ENCODE results near the gene NFE2.
"Not testable (repeated sequence)": the region's sequence is repeated elsewhere in the genome, so short reads cannot be mapped to it uniquely, and the experiment has no call there.

The NFE2 gene

DNA sequence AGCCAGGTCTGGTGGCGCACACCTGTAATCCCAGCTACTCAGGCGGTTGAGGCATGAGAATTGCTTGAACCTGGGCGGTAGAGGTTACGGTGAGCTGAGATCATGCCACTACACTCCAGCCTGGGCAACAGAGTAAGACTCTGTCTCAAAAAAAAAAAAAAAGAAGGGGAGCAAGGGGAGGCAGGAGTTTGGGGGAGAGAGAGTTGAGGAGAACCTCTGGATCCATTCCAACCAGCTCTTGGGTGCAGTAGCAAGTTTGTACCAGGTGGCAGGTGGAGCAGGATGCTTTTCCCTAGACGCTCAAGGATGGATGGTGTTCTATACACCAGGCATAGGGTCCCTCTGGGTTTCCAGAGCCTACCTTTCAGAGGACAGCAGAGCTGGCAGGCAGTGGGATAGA is 1.9 kb downstream of the NFE2 start:
- peak; percentile 67 to 77 for DNase-seq
- no peak for TF ChIP-seq GATA1 (IDR thresholded peaks at IDR 0.05; ENCODE audit: low read depth, low read length)
- peak; percentile 67 for TF ChIP-seq POLR2A (IDR thresholded peaks at IDR 0.05; ENCODE audit: low read length)

DNA sequence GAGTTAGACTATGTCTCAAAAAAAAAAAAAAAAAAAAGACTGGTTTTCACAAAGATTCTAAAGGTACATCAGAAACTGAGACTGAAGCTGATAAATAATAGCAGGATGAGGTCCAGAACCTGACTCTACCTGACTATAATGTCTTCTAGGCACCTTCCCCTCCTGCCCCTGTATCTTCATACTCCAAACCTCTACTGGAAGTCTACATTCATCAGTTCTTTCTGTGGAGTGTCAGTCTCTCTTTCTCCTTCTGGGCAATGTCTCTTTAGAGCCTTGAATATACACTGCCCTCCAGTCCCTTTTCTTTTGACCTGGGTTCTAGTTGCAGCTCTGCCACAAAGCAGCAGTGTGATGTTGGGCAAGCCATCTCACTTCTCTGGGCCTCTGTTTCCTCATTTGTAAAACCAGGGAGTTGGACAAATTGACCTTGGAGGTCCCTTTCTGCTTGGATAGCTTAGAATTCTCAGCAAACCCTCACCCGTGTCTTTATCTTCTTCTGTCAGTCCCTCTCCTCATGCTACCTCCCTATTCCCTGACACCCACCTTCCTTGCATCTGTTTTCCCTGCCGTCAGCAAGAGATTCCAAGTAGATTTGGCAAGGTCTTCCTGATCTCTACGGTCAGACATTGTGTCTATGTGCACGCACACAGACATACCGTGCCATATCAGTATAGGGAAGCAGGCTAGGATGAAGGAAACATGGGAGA is 4.3 kb downstream of the NFE2 start:
- peak; percentile 57 to 74 for DNase-seq
- TF ChIP-seq POLR2A (IDR thresholded peaks at IDR 0.05; ENCODE audit: low read length) (no peak), GATA1 (IDR thresholded peaks at IDR 0.05; ENCODE audit: low read depth, low read length) (no peak)

DNA sequence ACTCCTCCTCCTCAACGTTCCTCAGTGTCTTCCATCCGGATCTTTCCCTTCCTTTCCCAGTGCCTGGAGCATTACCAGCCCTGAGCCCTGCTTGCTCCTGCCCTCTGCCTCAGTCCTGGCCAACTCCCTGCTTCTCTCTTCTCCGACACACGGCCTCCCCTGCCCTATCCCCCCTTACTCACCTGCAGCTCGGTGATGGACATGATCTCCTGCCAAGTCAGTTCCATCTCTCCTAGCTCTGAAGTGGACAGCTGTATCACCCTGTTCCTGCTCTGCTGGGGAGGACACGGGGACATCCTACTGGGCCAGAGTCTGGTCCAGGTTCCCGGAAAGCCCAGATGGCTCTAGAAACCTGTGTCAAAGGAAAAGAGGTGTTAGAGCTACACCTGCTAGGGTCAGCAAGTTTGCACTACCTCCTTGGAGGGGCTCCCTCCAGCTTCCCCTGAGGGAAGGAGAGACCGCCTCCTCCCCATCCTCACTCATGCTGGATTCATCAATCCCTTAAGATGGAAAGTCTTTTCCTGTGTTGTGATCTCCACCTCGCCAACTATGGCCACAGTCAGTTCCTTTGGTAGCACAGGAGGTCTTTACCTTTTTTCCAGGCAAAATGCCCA is 5.8 kb downstream of the NFE2 start:
- no peak for DNase-seq
- TF ChIP-seq GATA1 (IDR thresholded peaks at IDR 0.05; ENCODE audit: low read depth, low read length) (no peak), POLR2A (IDR thresholded peaks at IDR 0.05; ENCODE audit: low read length) (no peak)

DNA sequence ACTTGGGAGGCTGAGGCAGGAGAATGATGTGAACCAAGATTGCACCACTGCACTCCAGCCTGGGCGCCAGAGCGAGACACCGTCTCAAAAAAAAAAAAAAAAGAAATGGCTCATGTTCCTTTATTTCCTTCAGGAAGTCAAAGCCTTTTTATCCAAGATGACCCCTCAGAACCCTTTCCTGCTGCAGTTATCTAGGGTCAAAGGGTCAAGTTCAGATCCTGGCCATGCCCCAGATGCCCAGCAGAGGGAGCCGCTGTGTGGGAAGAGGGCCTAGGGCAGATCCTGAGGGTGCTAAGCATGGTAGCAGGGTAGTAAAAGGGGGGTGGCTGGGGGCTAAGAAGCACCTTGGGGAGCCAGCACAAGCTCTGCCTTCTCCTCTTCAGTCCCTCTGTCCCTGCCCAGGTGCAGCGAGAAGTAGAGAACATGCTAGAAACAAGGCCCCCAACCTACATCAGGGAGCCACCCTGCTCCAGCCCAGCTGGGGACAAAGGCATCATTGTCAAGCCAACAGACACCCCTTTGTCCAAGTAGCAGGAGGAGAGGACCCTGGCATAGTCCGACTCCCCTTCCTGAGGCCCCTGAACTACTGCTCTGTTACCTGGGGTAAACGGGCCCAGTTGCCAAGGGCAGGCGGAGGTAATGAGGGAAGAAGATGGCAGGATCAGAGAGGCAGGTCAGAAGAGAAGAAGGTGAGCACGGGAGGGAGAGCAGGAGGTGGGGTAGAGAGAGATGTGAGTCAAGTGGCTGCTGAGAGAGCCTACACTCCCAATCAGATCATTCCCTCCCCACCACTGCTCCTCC is 6.5 kb downstream of the NFE2 start:
- peak; percentile 86 to 91 for DNase-seq
- TF ChIP-seq GATA1 (IDR thresholded peaks at IDR 0.05; ENCODE audit: low read depth, low read length) (no peak), POLR2A (IDR thresholded peaks at IDR 0.05; ENCODE audit: low read length) (peak; percentile 56)

DNA sequence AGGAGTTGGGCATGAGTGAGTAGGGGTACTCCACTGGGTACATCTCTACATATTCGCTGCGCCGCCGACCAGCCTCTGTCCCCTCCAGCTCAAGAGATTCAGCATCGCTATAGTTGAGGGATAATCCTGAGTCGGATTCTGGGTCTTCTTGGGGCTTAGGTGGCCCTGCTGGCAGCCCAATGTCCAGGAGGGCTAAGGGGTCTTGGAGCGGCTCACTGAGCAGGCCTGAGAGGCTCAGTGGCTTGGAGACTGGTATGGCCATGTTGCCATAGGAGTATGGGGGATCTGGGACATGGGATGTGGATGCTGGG is 7.9 kb downstream of the NFE2 start:
- no peak for DNase-seq
- no peak for TF ChIP-seq POLR2A (IDR thresholded peaks at IDR 0.05; ENCODE audit: low read length)
- TF ChIP-seq GATA1 (IDR thresholded peaks at IDR 0.05; ENCODE audit: low read depth, low read length), result no peak

DNA sequence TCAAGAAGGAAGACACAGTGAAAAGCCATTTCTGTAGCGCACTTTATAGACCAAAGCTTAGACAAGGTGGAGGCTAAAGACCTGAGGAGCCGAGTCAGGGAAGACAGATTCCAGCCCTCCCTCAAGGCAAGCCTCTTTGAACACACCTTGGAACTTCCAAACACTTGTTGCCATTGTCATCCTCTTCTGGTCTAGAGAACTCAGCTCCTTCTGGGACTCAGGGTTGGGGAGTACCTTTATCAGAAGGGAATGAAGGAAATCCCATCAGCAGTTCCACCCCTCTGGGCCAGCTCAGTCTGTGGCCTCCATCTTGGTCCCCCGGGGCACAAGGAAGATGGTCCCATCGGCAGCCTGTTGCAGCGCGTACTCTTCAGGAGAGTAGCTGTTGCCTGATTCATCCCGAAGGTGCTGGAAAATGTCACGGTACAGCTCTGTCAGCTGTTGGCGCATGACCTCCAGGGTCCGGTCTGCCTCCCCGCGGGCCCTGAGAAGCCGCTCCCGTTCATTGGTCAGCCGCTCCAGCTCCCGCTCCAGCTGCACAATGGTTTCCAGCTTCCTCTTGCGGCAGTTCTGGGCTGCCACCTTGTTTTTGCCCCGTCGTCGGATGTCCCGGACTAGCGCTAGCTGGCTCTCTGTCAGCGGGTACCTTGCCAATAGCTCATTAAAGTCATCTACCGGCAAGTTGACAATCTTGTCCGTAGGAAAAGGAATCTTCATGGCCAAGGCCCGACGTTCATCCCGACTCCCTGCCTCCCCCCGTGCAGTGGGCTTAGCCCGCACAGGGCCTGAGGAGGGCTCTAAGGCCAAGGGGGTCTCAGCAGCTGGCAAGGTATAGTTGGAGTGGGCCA is 8.5 kb downstream of the NFE2 start:
- TF ChIP-seq POLR2A (IDR thresholded peaks at IDR 0.05; ENCODE audit: low read length) (peak; percentile 58), GATA1 (IDR thresholded peaks at IDR 0.05; ENCODE audit: low read depth, low read length) (no peak)
- DNase-seq, result no peak

DNA sequence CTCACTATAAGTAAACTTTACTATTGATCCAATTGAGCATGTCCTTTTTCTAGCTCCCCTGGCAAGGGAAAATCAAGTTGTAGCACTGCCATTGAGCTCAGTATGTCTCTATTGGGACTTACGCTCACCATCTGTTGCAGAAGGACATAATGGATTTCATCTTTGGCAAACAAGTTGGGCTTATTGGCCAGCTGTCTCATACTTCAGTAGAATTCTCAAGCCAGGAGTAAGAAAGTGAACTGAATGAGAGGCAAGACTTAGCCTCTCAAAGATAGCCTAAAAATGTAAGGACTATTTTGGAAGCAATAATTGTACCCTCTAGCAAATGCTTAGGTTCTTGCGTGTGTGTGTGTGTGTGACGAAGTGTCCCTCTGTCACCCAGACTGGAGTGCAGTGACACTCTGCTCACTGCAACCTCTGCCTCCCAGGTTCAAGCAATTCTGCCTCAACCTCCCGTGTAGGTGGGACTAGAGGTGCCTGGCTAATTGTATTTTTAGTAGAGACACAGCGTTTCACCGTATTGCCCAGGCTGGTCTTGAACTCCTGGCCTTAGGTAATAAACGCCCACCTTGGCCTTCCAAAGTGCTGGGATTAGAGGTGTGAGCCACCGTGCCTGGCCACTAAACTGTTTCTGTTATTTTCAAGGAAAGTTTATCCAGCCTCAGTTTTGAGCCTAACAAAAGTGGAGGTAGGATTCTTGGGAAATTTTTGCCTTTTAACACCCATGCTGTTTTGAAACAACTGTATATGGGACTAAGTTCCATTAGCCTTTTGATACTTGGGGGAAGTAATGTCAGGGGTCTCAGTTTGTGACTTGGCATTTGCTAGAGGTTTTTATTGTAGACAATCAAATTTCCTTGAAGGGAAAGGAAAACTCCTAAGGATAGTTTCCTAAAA is 13.3 kb downstream of the NFE2 start:
- TF ChIP-seq POLR2A (IDR thresholded peaks at IDR 0.05; ENCODE audit: low read length) (peak; percentile 71), GATA1 (IDR thresholded peaks at IDR 0.05; ENCODE audit: low read depth, low read length) (no peak)
- peak in 1 of 2 experiments; percentile 57 for DNase-seq

DNA sequence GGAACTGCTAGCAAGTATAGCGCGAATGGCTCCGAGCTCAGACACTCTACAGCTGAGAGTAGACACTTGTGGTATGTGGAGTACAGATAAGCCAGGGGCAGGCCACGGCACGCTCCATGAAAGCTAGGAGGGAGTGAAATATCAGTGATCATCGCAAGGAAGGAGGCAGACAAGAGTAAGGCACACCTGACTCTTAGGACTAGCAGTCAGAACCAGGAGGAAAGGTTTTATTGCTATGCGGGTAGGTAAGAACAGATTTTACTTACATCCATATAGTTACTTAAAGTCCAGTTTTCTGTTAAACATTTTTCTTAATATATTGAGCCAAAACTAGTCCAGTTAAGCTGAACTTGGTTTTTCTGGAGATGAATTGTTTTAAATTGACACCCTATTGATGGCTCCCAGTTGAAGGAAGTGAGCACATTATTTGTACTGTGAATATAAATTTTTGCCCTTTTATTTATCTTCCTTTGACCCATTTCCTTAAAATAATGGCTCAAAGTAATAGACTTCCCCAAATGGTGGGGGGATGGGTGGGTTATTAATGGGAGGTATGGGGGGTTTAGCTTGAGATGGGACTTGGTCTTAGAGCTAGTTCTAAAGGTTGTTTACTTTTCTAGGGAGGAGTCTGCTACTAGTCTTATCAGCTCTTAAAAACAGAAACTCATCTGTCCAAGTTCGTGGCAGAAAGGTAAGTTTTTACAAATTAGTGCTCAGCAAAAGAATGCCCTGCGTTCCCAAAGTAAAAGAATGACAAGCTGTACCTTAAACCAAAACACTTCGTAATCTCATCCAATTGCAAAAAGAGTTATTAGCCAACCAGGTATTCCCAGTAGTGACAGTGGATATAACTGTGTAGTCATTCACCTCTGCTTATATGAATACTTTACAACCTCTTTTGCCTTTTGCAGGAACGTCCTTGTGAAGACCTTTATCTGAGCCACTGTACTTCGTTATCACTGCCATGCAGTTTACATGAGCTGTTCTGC is 14.5 kb downstream of the NFE2 start:
- peak; percentile 86 to 88 for DNase-seq
- TF ChIP-seq POLR2A (IDR thresholded peaks at IDR 0.05; ENCODE audit: low read length) (peak; percentile 68), GATA1 (IDR thresholded peaks at IDR 0.05; ENCODE audit: low read depth, low read length) (no peak)

DNA sequence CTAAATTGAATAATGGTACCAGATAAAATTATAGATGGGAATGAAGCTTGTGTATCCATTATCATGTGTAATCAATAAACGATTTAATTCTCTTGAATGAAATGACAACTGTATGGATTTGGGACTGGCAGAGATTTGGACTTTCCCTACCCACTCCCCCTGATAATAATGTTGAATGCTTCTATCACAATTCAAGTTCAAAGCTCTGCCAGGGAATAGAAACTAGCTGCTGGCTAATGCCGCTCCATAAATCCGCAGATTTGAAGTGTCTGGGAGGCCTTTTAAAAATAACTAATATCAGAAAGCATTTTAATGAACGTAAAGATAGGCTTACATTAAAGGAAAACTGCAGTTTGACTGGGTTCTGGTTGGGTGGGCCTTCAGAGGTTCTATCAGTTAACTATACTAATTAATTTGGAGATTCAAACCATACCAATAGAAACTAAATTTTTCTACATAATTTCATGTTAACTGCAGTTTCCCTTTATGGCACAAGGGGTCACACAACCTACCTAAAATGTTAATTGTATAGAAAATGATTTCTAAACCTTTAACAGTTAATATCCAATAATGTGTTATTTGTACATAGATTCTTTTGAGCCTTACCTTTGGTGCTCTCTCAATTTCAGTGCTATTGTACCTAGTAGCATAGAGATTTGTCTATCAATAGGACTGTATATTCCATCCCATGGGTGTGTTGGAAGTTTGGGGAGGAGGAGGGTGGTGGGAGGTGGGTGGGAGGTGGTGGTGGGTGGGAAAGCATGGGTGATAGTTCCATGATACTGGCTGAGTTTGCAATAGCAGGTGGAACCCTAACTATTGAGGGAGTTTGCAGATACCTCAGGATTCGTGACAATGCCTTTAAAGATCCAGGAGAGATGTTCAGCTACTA is 15.4 kb downstream of the NFE2 start:
- DNase-seq, result no peak
- no peak for TF ChIP-seq POLR2A (IDR thresholded peaks at IDR 0.05; ENCODE audit: low read length)
- TF ChIP-seq GATA1 (IDR thresholded peaks at IDR 0.05; ENCODE audit: low read depth, low read length), result no peak

DNA sequence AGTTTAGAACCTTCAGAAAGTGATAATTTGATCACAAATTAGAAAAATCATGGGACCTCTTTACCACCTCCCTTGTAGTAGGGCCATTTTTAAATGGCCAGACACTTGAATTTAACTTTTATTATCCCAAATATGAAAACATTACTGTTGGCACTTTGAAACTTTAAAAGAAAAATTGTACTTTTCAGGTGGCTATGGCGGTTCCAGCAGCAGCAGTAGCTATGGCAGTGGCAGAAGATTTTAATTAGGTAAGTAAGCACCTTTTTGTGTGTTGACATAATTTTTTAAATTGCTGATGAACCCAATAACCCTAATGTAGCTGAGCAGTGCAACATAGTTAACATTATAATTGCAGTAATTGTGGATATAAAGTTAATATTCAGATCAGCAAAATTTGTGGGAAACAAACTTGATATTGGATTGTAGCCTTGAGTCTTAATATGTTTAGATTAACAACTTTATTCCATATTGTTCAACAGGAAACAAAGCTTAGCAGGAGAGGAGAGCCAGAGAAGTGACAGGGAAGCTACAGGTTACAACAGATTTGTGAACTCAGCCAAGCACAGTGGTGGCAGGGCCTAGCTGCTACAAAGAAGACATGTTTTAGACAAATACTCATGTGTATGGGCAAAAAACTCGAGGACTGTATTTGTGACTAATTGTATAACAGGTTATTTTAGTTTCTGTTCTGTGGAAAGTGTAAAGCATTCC is 16.6 kb downstream of the NFE2 start:
- not testable (repeated sequence) for DNase-seq
